Uterus (tissue), 4 donors: Measurements from ENCODE around the gene MICAL3. TPM values are rescaled to one million over a fixed set of nuclear protein-coding genes. Genes with fewer than 3 reads are reported as not detected.

Experiments
- DNase-seq, 2 donors: peaks; one replicate each; pipeline ENCODE4 v3.0.0-alpha.2; 2019 to 2020
- H3K27ac ChIP-seq, 2 donors: fragments of 200-600 bp; sonication (generic); 1 replicate in 1 of 2; 2 replicates in 1 of 2; pipeline ENCODE4 v1.5.1; 2016 to 2018
- H3K27me3 ChIP-seq, 2 donors: fragments of 200-600 bp; sonication (generic); one replicate each; pipeline ENCODE4 v1.5.1; 2018 to 2019; ENCODE audit warnings: control low read depth in 1 of 2
- H3K36me3 ChIP-seq, 2 donors: fragments of 200-600 bp; sonication (generic); one replicate each; pipeline ENCODE4 v1.5.1; 2019; ENCODE audit warnings: control low read depth in 1 of 2
- H3K4me1 ChIP-seq, 2 donors: fragments of 200-600 bp; sonication (generic); one replicate each; pipeline ENCODE4 v1.5.1; 2018 to 2019; ENCODE audit warnings: control low read depth in 1 of 2
- H3K4me3 ChIP-seq, 2 donors: fragments of 200-600 bp; sonication (generic); 1 replicate in 1 of 2; 2 replicates in 1 of 2; pipeline ENCODE4 v1.5.1; 2018 to 2019; ENCODE audit warnings: mild to moderate bottlenecking in 1 of 2
- H3K9me3 ChIP-seq, 2 donors: fragments of 200-600 bp; sonication (generic); one replicate each; pipeline ENCODE4 v1.5.1; 2019; ENCODE audit warnings: control low read depth in 1 of 2
- POLR2A ChIP-seq, 2 donors: fragments of 450-650 bp; IDR thresholded peaks; one replicate each; pipeline ENCODE4 v1.6.1; 2016; ENCODE audit warnings: antibody characterized with exemption in 2 of 2, mild to moderate bottlenecking in 1 of 2, moderate library complexity in 1 of 2
- intact Hi-C: fragments of 100-400 bp; cut with DNase I; formaldehyde crosslinking; loops from one replicate; pipeline ENCODE4 v1.15.1; 2023; ENCODE audit warnings: low total_unique reads
- total RNA-seq, 4 donors: library from RNA; depleted of rRNA in 3 of 4; stranded (reverse); fragments of >200 nt in 3 of 4; gene quantifications; one replicate each; pipeline versions ENCODE4 v1.1.0 to v1.2.4, GENCODE V29; 2014 to 2023
- TF ChIP-seq, protein P1 (sequence below), 4 experiments: fragments of 200-600 bp in 2 of 4; fragments of 450-650 bp in 2 of 4; sonication (generic) in 2 of 4; IDR thresholded peaks; one replicate each; pipeline ENCODE4 v1.5.1; 2016 to 2019; ENCODE audit warnings: antibody characterized with exemption in 4 of 4, mild to moderate bottlenecking in 2 of 4, moderate library complexity in 1 of 4
- donor health status: DM: yes; HTN: yes; CAD: no.

Gene MICAL3
- total RNA-seq, 4 donors from 2014 or later: 13.5 to 167 (median 47.2) TPM

DNA sequence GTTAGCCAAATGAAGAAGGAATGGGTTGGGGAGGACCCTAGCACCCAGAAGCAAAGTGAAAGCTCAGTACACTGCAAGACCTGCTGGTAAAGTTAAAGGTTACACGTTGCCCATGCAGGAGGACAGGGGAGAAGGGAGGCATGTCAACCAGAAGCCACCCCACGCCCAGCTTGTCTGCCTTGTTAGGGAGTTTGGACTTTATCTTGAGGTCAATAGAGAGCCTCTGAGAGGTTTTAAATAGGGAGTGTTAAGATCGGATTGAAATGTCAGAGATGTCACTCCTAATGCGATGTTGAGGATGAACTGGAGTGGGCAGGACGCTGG is 34.7 kb upstream of the MICAL3 start:
- TF ChIP-seq, protein P1, sequence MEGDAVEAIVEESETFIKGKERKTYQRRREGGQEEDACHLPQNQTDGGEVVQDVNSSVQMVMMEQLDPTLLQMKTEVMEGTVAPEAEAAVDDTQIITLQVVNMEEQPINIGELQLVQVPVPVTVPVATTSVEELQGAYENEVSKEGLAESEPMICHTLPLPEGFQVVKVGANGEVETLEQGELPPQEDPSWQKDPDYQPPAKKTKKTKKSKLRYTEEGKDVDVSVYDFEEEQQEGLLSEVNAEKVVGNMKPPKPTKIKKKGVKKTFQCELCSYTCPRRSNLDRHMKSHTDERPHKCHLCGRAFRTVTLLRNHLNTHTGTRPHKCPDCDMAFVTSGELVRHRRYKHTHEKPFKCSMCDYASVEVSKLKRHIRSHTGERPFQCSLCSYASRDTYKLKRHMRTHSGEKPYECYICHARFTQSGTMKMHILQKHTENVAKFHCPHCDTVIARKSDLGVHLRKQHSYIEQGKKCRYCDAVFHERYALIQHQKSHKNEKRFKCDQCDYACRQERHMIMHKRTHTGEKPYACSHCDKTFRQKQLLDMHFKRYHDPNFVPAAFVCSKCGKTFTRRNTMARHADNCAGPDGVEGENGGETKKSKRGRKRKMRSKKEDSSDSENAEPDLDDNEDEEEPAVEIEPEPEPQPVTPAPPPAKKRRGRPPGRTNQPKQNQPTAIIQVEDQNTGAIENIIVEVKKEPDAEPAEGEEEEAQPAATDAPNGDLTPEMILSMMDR (IDR thresholded peaks at IDR 0.05): no peak
- TF ChIP-seq POLR2A (IDR thresholded peaks at IDR 0.05): no peak
- H3K36me3 ChIP-seq: no peaks in the 10 kb centered on the region
- DNase-seq: no peak
- no peak overlapping the region for H3K4me3 ChIP-seq
- intact Hi-C loops: no loop called here
- no peaks in the 10 kb centered on the region for H3K9me3 ChIP-seq
- H3K27me3 ChIP-seq: no peaks in the 10 kb centered on the region
- H3K4me1 ChIP-seq: peaks cover 9 to 13% of the 10 kb centered on the region in 2 donors
- peak overlapping the region; percentile 90 to 99 for H3K27ac ChIP-seq

DNA sequence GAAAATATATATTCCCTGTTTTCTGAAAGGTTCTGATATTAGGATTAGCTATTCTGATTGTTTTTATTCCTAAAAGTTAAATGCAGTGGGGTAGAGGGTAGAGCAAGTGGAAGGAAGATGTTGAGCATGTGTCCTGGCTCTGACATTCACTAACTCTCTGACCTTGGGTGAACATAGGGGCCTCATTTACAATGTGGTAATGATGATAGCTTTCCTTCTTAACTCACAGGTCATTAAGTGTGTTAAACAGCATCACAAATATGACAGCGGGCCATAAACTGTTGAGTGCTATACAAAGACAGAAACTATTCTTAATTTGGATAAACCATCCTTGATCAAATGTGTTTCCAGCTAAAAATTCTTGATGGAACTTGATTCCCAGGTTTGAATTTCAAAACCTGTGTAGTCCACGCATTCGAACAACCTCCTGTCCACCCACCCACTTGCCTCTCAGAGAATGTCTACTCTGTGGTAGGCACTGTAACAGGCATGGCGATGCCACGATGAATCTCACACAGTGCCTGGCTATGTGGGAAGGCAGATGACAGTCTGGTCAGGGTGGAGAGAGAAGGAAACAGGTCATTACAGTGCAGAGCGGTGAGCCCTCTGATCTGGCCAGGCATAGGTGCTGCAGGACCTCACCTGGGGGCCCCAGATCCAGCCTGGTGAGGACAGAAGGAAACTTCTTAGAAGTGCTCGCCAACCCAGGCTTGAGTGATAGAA is 34.2 kb upstream of the MICAL3 start:
- Histone ChIP-seq H3K36me3 (no peaks in the 10 kb centered on the region), H3K27ac (peak overlapping the region; percentile 90 to 99), H3K4me1 (peaks cover 9 to 13% of the 10 kb centered on the region in 2 donors), H3K4me3 (no peak overlapping the region), H3K9me3 (no peaks in the 10 kb centered on the region), H3K27me3 (no peaks in the 10 kb centered on the region)
- no peak for DNase-seq
- intact Hi-C loops: no loop called here
- TF ChIP-seq, protein P1 (IDR thresholded peaks at IDR 0.05): no peak
- no peak for TF ChIP-seq POLR2A (IDR thresholded peaks at IDR 0.05)

DNA sequence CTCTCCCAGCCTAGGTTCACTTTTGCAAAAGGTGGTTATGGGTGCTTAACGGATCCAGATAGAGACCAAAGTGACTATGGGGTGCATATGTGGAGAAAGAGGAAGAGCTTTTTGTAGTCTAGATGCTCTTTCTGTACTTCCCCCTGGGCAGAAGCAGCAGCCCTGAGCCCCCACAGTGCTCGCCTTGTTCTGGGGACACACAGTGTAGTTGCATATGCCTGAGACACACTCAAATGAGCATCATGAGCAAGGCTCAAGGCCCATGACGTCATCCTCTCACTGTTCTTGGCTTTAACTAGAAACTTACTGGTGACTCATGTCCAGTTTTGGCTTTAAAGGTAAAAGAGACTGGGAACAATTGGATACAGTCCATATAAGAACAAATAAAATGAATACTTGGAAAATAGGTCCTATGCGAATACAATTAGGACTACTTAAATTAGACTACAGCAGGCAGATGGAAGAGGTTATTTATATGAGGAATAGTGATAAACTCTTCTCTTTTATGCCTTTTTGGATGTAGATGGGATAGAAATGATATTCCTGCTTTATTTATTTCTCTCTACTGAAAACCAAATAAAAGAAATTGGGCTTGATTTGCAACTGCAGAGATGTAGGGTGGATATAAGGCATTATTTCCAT is 33.3 kb upstream of the MICAL3 start:
- peaks cover 9 to 10% of the 10 kb centered on the region in 2 donors for H3K4me1 ChIP-seq
- H3K27ac ChIP-seq: peak overlapping the region; percentile 90 to 99
- H3K36me3 ChIP-seq: no peaks in the 10 kb centered on the region
- intact Hi-C loops: no loop called here
- H3K9me3 ChIP-seq: no peaks in the 10 kb centered on the region
- no peaks in the 10 kb centered on the region for H3K27me3 ChIP-seq
- no peak overlapping the region for H3K4me3 ChIP-seq
- peak; percentile 65 to 75 for TF ChIP-seq POLR2A (IDR thresholded peaks at IDR 0.05)
- TF ChIP-seq, protein P1 (IDR thresholded peaks at IDR 0.05): no peak
- peak; percentile 85 to 98 for DNase-seq

DNA sequence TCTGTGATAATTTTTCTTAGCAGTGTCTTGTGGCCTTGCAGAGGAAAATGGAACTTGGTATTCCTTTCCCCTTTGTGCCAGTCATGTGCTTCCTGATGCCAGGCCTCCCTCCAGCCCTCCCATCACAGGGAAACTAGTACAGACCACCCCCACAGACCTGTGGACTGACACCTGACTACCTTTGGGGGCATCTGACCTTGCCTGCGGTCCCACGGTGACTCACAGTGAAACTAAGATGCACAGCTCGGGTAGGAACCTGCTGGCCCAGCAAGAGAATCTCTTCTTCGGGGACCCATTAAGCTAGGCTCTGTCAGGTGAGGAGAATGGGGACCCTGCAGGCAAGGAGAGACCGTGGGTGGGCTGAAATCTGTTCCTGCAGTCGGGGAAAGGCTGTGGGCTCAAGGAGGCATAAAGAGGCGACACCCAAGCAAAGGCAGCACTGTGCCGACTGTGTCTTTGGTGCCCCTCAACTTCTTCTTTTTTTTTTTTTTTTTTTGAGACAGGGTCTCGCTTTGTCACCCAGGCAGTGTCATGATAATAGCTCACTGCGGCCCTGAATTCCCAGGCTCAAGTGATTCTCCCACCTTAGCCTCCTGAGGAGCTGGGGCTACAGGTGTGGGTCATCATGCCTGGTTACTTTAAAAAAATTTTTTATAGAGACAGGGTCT is 32.6 kb upstream of the MICAL3 start:
- H3K4me3 ChIP-seq: no peak overlapping the region
- no peaks in the 10 kb centered on the region for H3K36me3 ChIP-seq
- peak overlapping the region; percentile 90 to 99 for H3K27ac ChIP-seq
- DNase-seq: no peak
- H3K9me3 ChIP-seq: no peaks in the 10 kb centered on the region
- intact Hi-C loops: no loop called here
- no peak for TF ChIP-seq POLR2A (IDR thresholded peaks at IDR 0.05)
- TF ChIP-seq, protein P1 (IDR thresholded peaks at IDR 0.05): no peak
- no peaks in the 10 kb centered on the region for H3K27me3 ChIP-seq
- H3K4me1 ChIP-seq: peaks cover 9% of the 10 kb centered on the region in 2 donors

DNA sequence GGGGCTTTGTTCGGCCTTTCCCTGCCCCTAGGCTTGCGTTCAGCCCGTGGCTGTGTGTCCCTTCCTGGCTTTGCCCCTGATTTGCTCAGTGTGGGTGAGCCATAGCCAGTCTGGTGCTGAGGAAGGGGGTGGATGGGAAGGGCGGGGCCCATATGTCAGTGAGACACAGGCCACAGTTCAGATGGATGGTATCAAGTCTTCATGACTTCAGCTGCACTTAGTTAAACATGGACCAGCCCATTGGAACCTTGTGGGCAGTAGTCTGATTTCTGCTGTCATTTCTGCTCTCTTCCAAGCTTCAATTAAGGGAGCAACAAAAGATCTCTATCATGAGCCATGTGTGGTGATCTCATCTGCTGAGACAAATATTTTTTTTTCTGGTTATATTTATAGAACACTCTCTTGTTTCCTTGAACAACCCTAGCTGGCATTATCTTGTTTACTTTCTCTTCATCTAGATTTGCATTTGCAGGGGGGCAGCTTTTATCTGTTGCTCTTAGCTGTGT is 31.9 kb upstream of the MICAL3 start:
- intact Hi-C loops: no loop called here
- Histone ChIP-seq H3K36me3 (no peaks in the 10 kb centered on the region), H3K4me3 (no peak overlapping the region), H3K27me3 (no peaks in the 10 kb centered on the region), H3K9me3 (no peaks in the 10 kb centered on the region), H3K4me1 (peaks cover 9% of the 10 kb centered on the region in 2 donors), H3K27ac (peak overlapping the region; percentile 90 to 99)
- TF ChIP-seq, protein P1 (IDR thresholded peaks at IDR 0.05): no peak
- no peak for TF ChIP-seq POLR2A (IDR thresholded peaks at IDR 0.05)
- DNase-seq: peak in 1 of 2 donors; percentile 65
